Measurements from ENCODE around the gene OLFM3.

OLFM3 gene

GRCh38 chr1:101945884-101946283 lies 50.8 kb downstream of the OLFM3 start:
- DNase-seq (ENCODE audit: low spot score) = no peak

- DNase-seq (ENCODE audit: low spot score) = no peak
Observed at GRCh38 chr1:101943237-101943636, 53.5 kb downstream of the OLFM3 start.

- no peak for DNase-seq (ENCODE audit: low spot score)
Observed at GRCh38 chr1:101942516-101943193, 54.1 kb downstream of the OLFM3 start.

- DNase-seq (ENCODE audit: low spot score) = no peak
Observed at GRCh38 chr1:101938681-101939080, 58.0 kb downstream of the OLFM3 start.

GRCh38 chr1:101929343-101929742 lies 67.4 kb downstream of the OLFM3 start:
- no peak for DNase-seq (ENCODE audit: low spot score)

GRCh38 chr1:101928829-101929228 lies 67.9 kb downstream of the OLFM3 start:
- no peak for DNase-seq (ENCODE audit: low spot score)

GRCh38 chr1:101924700-101925099 lies 72.0 kb downstream of the OLFM3 start:
- no peak for DNase-seq (ENCODE audit: low spot score)

- no peak for DNase-seq (ENCODE audit: low spot score)
Observed at GRCh38 chr1:101920577-101920976, 76.1 kb downstream of the OLFM3 start.

GRCh38 chr1:101918277-101918676 lies 78.4 kb downstream of the OLFM3 start:
- DNase-seq (ENCODE audit: low spot score) = no peak

- no peak for DNase-seq (ENCODE audit: low spot score)
Observed at GRCh38 chr1:101915597-101915996, 81.1 kb downstream of the OLFM3 start.

- DNase-seq (ENCODE audit: low spot score) = no peak
Observed at GRCh38 chr1:101914473-101915242, 82.1 kb downstream of the OLFM3 start.

- no peak for DNase-seq (ENCODE audit: low spot score)
Observed at GRCh38 chr1:101911894-101912293, 84.8 kb downstream of the OLFM3 start.

GRCh38 chr1:101908980-101909379 lies 87.7 kb downstream of the OLFM3 start:
- no peak for DNase-seq (ENCODE audit: low spot score)

GRCh38 chr1:101907264-101907663 lies 89.5 kb downstream of the OLFM3 start:
- DNase-seq (ENCODE audit: low spot score) = no peak

GRCh38 chr1:101905283-101905835 lies 91.4 kb downstream of the OLFM3 start:
- DNase-seq (ENCODE audit: low spot score) = no peak

- no peak for DNase-seq (ENCODE audit: low spot score)
Observed at GRCh38 chr1:101902199-101902598, 94.5 kb downstream of the OLFM3 start.

GRCh38 chr1:101898137-101898536 lies 98.6 kb downstream of the OLFM3 start:
- DNase-seq (ENCODE audit: low spot score) = no peak

- DNase-seq (ENCODE audit: low spot score) = no peak
Observed at GRCh38 chr1:101884621-101885020, 112.1 kb downstream of the OLFM3 start.

GRCh38 chr1:101875891-101876290 lies 120.8 kb downstream of the OLFM3 start:
- DNase-seq (ENCODE audit: low spot score) = no peak

GRCh38 chr1:101873672-101874071 lies 123.1 kb downstream of the OLFM3 start:
- no peak for DNase-seq (ENCODE audit: low spot score)

GRCh38 chr1:101859941-101860340 lies 136.8 kb downstream of the OLFM3 start:
- DNase-seq (ENCODE audit: low spot score) = no peak

- no peak for DNase-seq (ENCODE audit: low spot score)
Observed at GRCh38 chr1:101854271-101854670, 142.5 kb downstream of the OLFM3 start.

GRCh38 chr1:101852936-101853335 lies 143.8 kb downstream of the OLFM3 start:
- no peak for DNase-seq (ENCODE audit: low spot score)
